SK-N-DZ (cell line): ENCODE measurements around the gene LUC7L3.
A peak's percentile ranks its signal among the peaks of the same experiment; 100 is the strongest.

Source experiments
- DNase-seq: peaks from one replicate; pipeline ENCODE4 v3.0.0-alpha.2; 2015; ENCODE audit warnings: low spot score

Gene LUC7L3

DNA sequence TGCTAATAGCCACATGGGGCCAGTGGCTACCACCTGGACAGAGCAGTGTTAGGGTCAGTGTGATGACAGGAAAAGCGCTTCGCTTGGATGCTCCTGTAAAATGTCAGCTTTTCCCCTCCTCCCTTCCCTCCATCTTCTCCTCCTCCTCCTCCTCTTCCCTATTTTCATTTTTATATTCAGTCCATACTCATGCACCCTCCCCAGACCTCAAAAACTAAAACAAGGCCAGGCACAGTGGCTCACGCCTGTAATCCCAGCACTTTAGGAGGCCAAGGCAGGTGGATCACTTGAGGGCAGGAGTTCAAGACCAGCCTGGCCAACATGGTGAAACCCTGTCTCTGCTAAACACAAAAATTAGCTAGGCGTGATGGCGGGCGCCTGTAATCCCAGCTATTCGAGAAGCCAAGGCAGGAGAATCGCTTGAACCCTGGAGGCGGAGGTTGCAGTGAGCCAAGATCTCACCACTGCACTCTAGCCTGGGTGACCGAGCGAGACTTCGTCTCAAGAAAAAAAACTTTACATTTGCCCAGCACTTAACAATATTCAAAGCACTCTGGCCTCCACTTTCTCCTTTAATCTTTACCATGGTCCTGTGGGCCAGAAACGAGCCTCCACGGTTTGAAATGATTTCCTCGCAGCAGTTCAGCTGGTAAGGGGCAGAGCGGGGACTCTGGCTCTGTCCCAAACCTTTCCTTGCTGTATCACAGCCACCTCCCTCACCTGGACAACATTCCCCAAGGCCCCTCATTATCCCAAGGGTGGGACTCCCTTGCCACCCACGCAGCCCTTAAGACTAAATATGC, 33.5 kb upstream of the LUC7L3 start:
- DNase-seq = no peak

DNA sequence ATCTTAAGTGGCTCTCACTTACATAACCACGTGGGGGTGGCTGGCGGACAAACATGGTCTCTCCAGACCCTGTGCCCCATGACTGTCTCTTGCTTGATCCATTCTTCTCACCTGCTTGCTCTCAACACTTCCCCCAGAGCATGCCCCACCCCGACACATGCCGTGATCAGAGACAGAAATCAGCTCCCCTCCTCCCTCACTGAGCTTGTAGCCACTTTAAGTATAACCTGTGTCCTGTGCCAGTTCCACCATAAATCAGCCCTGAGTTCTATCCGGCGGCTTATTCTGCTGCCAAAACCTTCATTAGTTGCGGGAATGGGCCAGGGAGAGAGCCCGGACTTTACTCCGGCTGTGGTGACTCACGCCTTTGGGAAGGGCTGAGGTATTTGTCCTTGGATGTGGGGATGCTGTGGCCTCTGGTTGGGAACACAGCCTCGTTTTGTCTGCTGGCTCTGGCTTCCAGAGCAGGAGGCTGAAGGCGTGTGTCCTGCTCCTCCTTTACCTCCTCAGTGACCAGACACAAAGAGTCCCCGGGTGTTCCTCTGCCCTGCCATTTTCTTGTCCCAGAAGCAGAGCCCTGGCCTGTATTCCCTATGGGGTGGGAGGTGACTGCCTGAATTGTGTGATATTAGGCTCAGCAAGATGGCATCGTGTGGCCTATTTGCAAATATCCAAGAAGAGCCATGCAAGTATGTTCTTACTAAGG, 32.8 kb upstream of the LUC7L3 start:
- DNase-seq = no peak

DNA sequence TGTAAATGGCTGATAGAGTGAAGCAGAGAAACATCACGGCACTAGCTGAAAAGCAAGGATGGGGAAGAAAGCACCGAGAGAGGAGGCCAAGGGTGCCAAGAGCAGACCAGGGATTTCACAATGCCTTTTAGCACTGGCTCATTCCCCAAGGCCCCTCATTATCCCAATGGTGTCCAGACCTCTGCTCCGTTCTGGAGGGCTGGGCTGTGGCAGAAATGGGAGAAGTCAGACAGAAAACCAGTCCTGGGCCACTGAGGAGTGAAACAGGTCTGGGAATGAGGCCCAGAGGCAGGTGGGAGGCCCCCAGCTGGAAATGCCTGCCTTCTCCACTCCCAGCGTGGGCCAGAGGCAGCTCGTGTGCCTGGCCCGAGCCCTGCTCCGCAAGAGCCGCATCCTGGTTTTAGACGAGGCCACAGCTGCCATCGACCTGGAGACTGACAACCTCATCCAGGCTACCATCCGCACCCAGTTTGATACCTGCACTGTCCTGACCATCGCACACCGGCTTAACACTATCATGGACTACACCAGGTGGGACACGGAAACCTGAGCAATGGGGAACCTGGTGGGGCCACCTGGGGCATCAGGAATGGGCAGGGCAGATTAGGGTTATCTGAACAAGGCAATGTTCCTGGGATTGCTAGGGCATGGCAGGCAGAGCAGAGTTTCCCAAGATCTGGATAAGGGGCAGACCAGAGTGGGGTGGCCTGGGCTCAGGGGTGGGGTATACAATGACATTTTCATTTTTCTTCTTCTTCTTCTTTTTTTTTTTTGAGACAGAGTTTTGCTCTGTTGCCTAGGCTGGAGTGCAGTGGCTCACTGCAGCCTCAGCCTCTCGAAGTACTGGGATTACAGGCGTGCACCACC, 32.0 kb upstream of the LUC7L3 start:
- DNase-seq = peak; percentile 89

GRCh38 chr17:50688245-50688644, 31.2 kb upstream of the LUC7L3 start:
- no peak for DNase-seq

- DNase-seq = peak; percentile 53
Measured at GRCh38 chr17:50689251-50689650, 30.2 kb upstream of the LUC7L3 start.

- DNase-seq = peak; percentile 79
Measured at GRCh38 chr17:50689956-50690886, 29.2 kb upstream of the LUC7L3 start.

DNA sequence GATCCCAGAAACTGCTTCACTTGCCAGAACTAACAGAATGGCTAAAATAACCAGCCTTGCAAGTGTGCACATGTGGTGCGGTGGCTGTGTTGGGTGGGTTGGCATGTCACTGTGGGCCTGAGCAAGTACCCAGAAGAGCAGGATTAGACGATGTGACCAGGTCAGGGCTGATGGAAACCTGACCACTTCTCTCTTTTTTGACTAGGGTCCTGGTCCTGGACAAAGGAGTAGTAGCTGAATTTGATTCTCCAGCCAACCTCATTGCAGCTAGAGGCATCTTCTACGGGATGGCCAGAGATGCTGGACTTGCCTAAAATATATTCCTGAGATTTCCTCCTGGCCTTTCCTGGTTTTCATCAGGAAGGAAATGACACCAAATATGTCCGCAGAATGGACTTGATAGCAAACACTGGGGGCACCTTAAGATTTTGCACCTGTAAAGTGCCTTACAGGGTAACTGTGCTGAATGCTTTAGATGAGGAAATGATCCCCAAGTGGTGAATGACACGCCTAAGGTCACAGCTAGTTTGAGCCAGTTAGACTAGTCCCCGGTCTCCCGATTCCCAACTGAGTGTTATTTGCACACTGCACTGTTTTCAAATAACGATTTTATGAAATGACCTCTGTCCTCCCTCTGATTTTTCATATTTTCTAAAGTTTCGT, 28.4 kb upstream of the LUC7L3 start:
- DNase-seq = no peak

- DNase-seq = no peak
Measured at GRCh38 chr17:50691550-50692447, 27.6 kb upstream of the LUC7L3 start.

DNA sequence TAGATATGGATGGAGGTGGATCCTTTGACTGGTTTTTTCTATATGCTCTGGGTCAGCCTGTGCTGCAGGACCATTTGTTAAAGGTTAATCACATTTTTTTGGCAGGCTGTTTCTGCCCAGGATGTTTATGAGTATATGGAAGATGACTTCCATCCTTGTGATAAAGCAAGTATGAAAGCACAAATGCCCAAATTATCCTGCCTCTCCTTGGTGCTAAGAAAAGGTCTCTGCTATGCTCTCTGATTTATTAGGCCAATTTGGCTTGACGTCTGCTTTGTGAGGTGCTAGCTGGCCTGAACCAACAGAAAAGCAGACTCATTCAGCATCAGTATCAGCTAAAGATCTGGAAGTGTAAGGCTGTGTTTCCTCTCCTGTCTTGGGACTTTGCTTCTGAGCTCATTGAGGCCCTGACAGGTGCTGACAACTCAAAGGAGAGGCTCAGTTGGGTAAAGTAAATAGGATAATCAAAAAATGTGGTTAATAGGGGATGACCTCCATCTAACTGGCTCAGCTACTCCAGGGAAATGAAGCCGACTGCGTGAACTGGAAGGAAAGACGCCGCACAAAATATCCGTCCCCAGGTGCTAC, 26.9 kb upstream of the LUC7L3 start:
- peak; percentile 87 for DNase-seq

DNA sequence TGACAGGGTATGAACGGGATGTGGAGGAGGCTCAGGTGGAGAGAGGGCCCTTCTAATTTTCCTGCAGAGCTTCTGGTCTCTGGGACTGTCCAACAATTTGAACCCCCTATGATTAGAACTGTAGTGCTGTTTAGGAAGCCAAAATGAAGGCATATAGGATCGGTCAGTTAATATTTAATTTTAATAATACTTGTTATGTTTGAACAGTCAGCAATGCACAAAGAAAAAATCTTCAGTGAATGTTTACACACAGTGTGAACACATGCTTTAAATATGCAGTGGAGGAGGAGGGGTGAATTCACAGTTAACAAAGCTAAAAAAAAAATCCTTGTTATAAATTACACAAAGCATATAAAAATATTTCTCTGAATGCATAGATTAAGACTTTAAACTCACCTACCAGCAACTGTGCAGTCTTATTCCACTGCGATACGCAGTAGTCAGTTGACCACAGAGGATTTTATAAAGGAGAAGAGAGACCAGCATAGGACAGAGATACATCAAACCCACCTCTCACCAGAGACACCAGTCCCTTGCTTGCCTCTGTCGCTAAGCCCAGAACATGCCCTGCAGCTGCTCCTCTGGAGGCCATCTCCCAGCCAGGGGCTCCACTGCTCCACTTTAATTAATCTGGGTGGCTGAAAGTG, 26.2 kb upstream of the LUC7L3 start:
- DNase-seq = no peak

DNA sequence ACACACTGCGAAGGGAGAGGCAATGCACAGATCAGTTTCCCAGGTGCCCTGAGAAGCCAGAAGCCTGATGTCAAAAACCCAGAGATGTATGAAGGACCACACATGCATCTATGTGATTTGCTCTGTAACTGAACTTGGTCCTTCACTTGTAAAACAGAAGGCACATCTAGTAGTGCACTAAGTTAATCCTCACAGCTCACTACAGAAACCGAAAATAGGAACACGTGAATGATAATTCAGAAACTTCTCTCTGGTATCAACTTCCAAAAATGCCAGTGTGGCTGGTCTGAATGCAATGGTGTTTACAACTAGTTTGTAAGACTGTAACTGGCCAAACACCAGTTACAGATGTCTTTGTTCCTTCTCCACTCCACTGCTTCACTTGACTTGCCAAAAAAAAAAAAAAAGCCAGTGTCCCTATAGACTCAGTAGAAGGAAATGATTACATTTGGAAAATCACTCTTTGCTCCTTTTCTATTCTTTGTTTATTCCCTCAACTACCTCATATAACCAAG, 23.0 kb upstream of the LUC7L3 start:
- DNase-seq = no peak

GRCh38 chr17:50697062-50697461, 22.3 kb upstream of the LUC7L3 start:
- no peak for DNase-seq

DNA sequence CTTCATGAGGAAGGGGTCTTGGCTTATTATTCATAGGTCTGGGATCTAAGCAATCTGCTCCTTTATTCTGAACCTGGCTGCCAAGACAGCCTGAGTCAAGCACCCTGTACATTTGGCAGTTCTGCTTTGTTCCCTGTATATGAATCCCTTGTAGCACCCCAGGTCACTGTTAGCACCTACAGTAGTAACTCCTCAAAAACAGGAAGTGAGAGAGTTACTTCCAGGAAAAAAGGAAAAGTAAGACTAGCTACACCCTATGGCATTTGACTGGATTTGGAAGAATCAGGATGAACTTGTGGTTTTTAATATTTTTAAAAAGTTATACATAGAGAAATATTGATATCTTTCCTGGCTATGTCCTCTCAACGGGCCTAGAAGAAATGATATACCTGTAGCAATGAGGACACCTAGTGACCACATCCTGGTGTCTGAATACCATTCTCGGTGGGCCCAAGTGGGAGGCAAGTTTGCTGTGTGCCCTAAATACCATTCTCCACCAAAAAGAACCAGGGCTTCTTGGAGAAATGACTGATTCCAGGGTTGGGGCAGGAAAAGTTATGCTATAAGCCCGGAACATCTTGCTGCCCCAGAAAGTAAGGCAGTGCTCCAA, 21.6 kb upstream of the LUC7L3 start:
- DNase-seq = no peak

- DNase-seq = no peak
Measured at GRCh38 chr17:50699410-50699809, 20.0 kb upstream of the LUC7L3 start.

DNA sequence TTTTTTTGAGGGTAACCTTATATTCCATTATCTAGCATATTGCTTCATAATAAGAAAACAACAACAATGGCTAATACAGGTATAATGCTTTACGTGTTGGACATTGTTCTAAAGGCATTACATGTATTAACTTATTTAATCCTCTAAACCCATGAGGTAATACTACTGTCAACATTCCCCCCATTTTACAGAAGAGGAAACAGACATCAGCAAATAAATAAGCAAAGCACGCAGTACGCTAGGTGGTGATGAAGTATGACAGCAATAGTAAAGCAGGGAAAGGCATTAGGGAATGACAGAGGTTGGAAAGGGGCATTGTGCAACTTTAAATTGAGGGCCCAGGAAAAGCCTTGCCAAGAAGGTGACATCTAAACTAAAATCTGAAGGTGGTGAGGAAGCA, 16.2 kb upstream of the LUC7L3 start:
- DNase-seq = no peak

DNA sequence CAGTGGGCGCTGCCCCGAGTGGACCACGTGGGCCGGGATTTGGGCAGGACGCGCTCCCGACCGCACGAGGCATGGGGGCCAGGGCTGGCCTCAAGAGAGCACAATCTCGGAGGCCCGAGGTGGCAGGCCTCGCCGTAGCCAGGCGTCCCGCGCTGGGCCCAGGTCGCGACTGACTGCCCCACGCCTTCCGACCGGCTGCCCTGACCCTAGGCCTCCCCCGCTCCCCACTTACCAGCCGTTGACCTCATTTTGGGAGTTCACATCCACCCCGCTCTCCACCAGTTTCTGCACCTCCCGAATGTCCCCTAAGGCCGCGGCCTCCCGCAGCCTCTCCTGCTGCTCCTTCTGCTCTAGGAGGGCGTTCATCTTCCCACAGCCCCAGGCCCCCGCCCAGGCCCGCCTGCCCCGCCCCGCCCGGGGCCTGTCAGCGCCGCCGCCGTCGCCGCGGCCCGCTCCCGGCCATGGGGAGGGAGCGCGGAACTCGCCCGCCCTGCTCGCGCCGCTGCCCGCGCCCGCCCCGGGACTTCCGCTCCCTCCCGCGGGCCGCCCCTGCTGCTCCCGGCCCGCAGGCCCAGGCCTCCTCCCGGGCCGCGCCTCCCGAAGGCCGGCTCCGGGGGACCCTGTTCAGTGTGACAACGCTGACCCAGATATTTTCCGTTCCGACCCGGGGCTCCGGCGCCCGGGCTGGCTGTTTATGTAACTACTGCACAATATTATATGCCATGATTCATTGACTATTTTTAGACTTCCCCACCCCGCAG, 11.9 kb upstream of the LUC7L3 start, which contains the start of gene ANKRD40:
TSS of gene ANKRD40 (minus strand) at position 626 of the 761 bp plus-strand sequence. CDS start at position 366, 260 bp downstream.
- DNase-seq = peak; percentile 90
